Keratinocyte (primary cell): Measurements from ENCODE around the gene PAQR5.

Experiments used
- CTCF ChIP-seq, 3 experiments: IDR thresholded peaks in 1 of 3; conservative IDR thresholded peaks in 1 of 3; optimal IDR thresholded peaks in 1 of 3; 2 replicates in 2 of 3; 3 replicates in 1 of 3; pipeline versions ENCODE3 to v1.5.1; 2011; ENCODE audit warnings: low read length in 3 of 3, mild to moderate bottlenecking in 3 of 3, moderate library complexity in 2 of 3, control low read depth in 1 of 3, inconsistent platforms in 1 of 3; ENCODE audit not compliant: insufficient read depth in 2 of 3; ENCODE audit errors: extremely low read depth in 1 of 3
- EZH2 ChIP-seq: IDR thresholded peaks from one replicate; pipeline ENCODE4 v1.6.1; 2012; ENCODE audit warnings: inconsistent platforms, mild to moderate bottlenecking, low read length, moderate library complexity

- TF ChIP-seq CTCF (optimal IDR thresholded peaks at IDR 0.05 in 1 of 3, IDR thresholded peaks at IDR 0.05 in 1 of 3, conservative IDR thresholded peaks at IDR 0.05 in 1 of 3; ENCODE audit: extremely low read depth in 1 of 3, insufficient read depth in 2 of 3, low read length in 3 of 3) (no peak), EZH2 (no peak)
Observed at GRCh38 chr15:69328080-69328479, 29.4 kb downstream of the PAQR5 start.
